ENCODE results near the gene PSMA2. TPM values are rescaled to one million over a fixed set of nuclear protein-coding genes. Genes with fewer than 3 reads are reported as not detected.

Gene PSMA2
- total RNA-seq, 6 experiments from 2014 or later, result 40.9 to 79.5 (median 67.5) TPM

DNA sequence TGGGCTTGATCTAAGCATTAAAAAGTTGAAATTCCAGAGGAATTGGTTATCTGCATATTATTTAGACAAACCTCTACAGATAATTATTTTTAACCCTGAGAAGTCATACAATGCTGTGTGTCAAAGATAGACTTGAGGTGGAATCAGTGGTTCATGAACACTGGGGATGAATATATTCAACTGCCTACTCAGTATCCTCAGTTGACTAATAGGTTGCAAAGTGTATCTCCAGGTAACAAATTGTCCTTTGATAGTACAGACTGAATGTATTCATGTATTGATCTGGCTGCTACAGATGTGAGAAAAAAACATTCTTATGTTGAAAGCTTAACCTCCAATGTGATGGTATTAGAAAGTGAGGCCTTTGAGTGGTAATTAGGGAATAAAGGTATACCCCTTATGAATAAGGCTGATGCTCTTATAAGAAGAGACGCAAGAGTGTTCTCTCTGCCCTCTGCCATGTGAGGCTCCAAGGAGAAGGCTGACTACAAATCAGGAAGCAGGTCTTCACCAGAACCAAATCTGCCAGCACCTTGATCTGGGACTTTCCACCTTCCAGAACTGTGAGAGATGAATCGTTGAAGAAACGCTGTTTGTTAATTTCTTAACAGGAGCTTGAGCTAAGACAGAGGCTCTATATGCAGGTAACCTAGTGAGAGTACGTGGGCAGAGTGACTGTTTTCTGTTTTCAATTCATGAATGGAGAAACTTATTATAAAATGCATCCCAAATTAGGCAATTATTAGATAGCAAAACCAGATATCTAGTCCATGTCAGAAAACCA, 7.7 kb upstream of the PSMA2 start:
- H3K27ac ChIP-seq, result no peak overlapping the region

DNA sequence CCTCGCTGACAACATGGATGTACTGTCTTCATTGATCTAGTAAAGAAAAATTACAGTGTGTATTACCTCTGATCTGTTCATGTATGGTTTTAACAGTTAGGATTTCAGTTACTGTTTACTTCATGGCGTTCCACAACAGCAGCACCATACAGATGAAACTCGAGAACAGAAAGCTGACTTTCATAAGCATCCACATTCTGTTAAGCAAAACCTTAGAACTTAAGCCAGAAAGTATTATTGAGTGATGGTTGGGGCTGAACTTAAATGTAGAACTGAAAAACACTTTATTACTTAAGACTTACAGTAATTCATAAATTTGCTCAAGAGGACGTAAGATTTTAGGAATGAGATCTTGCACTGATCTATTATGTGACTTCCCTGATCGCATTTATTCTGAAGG, 3.9 kb upstream of the PSMA2 start:
- peaks cover 0 to 8% (median 2%) of the 10 kb centered on the region in 4 donors for H3K4me1 ChIP-seq
- intact Hi-C loops (cut with DNase I), result no loop called here
- peaks cover 0 to 45% (median 15%) of the 10 kb centered on the region in 4 donors for H3K36me3 ChIP-seq
- H3K27me3 ChIP-seq, result no peaks in the 10 kb centered on the region
- no peak overlapping the region for H3K27ac ChIP-seq
- no peak for TF ChIP-seq POLR2A (IDR thresholded peaks at IDR 0.05)
- TF ChIP-seq, protein P1, sequence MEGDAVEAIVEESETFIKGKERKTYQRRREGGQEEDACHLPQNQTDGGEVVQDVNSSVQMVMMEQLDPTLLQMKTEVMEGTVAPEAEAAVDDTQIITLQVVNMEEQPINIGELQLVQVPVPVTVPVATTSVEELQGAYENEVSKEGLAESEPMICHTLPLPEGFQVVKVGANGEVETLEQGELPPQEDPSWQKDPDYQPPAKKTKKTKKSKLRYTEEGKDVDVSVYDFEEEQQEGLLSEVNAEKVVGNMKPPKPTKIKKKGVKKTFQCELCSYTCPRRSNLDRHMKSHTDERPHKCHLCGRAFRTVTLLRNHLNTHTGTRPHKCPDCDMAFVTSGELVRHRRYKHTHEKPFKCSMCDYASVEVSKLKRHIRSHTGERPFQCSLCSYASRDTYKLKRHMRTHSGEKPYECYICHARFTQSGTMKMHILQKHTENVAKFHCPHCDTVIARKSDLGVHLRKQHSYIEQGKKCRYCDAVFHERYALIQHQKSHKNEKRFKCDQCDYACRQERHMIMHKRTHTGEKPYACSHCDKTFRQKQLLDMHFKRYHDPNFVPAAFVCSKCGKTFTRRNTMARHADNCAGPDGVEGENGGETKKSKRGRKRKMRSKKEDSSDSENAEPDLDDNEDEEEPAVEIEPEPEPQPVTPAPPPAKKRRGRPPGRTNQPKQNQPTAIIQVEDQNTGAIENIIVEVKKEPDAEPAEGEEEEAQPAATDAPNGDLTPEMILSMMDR (IDR thresholded peaks at IDR 0.05), result no peak
- DNase-seq (no peak), ATAC-seq (no peak)
- H3K9me3 ChIP-seq, result no peaks in the 10 kb centered on the region
- WGBS (ENCODE audit: insufficient coverage, low coverage, low lambda C conversion rate, missing lambda C conversion rate), result 92% methylated on average over 5 of the region's 5 CpGs
- H3K4me3 ChIP-seq, result no peak overlapping the region

More for the DNA sequence above, 7.7 kb upstream of the PSMA2 start:
- H3K4me1 ChIP-seq, result no peaks in the 10 kb centered on the region
- no peaks in the 10 kb centered on the region for H3K9me3 ChIP-seq
- H3K36me3 ChIP-seq, result peaks cover 0 to 45% (median 15%) of the 10 kb centered on the region in 4 donors
- no peaks in the 10 kb centered on the region for H3K27me3 ChIP-seq
- ATAC-seq (no peak), DNase-seq (no peak)
- intact Hi-C loops (cut with DNase I), result loop anchor here in 1 of 2 donors (10.0 kb wide), 2 partner anchors 325 to 505 kb away; no protein-coding TSS in a partner anchor
- WGBS (ENCODE audit: insufficient coverage, low coverage, low lambda C conversion rate, missing lambda C conversion rate), result 87% methylated on average over 4 of the region's 4 CpGs
- no peak overlapping the region for H3K4me3 ChIP-seq
- TF ChIP-seq, protein P1 (IDR thresholded peaks at IDR 0.05), result no peak
- no peak for TF ChIP-seq POLR2A (IDR thresholded peaks at IDR 0.05)

- ATAC-seq (no peak), DNase-seq (no peak)
- Histone ChIP-seq H3K4me3 (no peak overlapping the region), H3K36me3 (peaks cover 0 to 44% (median 15%) of the 10 kb centered on the region in 4 donors), H3K27ac (no peak overlapping the region), H3K27me3 (no peaks in the 10 kb centered on the region), H3K4me1 (peaks cover 0 to 23% (median 9%) of the 10 kb centered on the region in 4 donors), H3K9me3 (no peaks in the 10 kb centered on the region)
- intact Hi-C loops (cut with DNase I), result no loop called here
- no peak for TF ChIP-seq POLR2A (IDR thresholded peaks at IDR 0.05)
- TF ChIP-seq, protein P1 (IDR thresholded peaks at IDR 0.05), result no peak
- WGBS (ENCODE audit: insufficient coverage, low coverage, low lambda C conversion rate, missing lambda C conversion rate), result 79% methylated on average over 3 of the region's 3 CpGs
Observed at GRCh38 chr7:42934291-42934690, 2.3 kb upstream of the PSMA2 start.

DNA sequence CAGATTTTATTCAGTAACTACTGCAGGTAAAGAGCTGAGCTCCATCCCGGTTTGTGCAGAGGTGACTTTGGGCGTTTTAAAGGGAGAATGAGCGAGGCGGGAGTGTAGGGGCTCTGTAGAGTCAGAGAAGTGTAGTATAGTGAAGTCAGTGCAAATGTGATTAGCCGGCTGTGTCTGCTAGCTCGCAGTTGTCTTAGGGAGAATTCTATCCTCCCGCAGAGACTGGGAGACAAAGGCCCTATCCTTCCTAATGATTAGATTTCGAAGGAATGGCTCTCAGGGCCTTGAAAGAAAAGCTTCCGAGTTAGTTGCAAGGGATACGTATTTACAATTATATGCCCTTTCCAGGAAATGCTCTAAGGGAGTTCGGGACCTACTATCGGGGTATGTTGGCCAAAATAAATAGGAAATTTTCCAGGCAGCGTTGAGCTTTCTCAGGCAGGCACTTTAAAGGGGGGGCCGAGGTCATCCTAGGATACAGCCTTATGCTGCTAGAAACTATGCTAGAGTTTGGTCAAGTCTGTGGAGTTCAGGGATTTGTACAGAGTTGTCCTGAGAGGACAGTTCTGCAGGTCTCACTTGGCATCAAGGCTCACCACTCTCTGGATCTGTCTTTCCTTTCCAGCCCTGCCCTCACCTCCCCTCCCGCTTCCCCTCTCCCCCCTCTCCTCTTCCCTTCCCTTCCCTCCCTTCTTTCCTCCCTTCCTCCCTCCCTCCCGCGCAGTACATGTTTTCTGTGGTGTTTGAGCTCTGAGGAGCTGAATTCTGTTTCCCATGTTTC, 1.0 kb upstream of the PSMA2 start:
- Histone ChIP-seq H3K9me3 (no peaks in the 10 kb centered on the region), H3K36me3 (peaks cover 0 to 31% (median 15%) of the 10 kb centered on the region in 4 donors), H3K4me1 (peaks cover 0 to 33% (median 13%) of the 10 kb centered on the region in 4 donors), H3K27me3 (no peaks in the 10 kb centered on the region), H3K4me3 (peak overlapping the region; percentile 83 to 89 (median 83)), H3K27ac (peak overlapping the region; percentile 58 to 79 (median 68))
- DNase-seq (no peak), ATAC-seq (peak; percentile 25 to 40 (median 28))
- 2% methylated on average over 16 of the region's 17 CpGs for WGBS (ENCODE audit: insufficient coverage, low coverage, low lambda C conversion rate, missing lambda C conversion rate)
- intact Hi-C loops (cut with DNase I), result no loop called here
- no peak for TF ChIP-seq POLR2A (IDR thresholded peaks at IDR 0.05)

Measured in right lobe of liver (tissue), 6 donors.